ENCODE data around the gene AMIGO1.

Gene AMIGO1

DNA sequence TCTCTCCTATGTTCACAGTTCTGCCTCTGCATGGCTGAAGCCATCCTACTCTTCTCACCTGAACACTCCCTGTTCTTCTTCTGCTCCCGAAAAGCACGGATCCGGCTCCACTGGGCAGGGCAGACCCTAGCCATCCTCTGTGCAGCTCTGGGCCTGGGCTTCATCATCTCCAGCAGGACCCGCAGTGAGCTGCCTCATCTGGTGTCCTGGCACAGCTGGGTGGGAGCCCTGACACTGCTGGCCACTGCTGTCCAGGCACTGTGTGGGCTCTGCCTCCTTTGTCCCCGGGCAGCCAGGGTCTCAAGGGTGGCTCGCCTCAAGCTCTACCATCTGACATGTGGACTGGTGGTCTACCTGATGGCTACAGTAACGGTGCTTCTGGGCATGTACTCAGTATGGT, 13.8 kb downstream of the AMIGO1 start:
- H3K4me2 ChIP-seq (ENCODE audit: low read length): no peak overlapping the region
- no peaks in the 10 kb centered on the region for H3K27me3 ChIP-seq (ENCODE audit: control insufficient read depth, low read length)
- peaks cover 17% of the 10 kb centered on the region for H3K79me2 ChIP-seq (ENCODE audit: control insufficient read depth, low read length)
- no peaks in the 10 kb centered on the region for H4K20me1 ChIP-seq (ENCODE audit: control insufficient read depth, insufficient read depth, low read depth, low read length)
- H3K36me3 ChIP-seq (ENCODE audit: control insufficient read depth, low read length): peaks cover 33% of the 10 kb centered on the region
- no peaks in the 10 kb centered on the region for H3K9me2 ChIP-seq (replicated peaks; ENCODE audit: control insufficient read depth, low read length)
- H3K4me1 ChIP-seq (ENCODE audit: control insufficient read depth, low read length): peaks cover 13% of the 10 kb centered on the region
- no peaks in the 10 kb centered on the region for H3K9me3 ChIP-seq (ENCODE audit: control insufficient read depth, insufficient read depth, low read length)
- no peak for TF ChIP-seq EZH2phosphoT487 (IDR thresholded peaks at IDR 0.05; ENCODE audit: borderline replicate concordance, low read length)
- TF ChIP-seq, protein P1, sequence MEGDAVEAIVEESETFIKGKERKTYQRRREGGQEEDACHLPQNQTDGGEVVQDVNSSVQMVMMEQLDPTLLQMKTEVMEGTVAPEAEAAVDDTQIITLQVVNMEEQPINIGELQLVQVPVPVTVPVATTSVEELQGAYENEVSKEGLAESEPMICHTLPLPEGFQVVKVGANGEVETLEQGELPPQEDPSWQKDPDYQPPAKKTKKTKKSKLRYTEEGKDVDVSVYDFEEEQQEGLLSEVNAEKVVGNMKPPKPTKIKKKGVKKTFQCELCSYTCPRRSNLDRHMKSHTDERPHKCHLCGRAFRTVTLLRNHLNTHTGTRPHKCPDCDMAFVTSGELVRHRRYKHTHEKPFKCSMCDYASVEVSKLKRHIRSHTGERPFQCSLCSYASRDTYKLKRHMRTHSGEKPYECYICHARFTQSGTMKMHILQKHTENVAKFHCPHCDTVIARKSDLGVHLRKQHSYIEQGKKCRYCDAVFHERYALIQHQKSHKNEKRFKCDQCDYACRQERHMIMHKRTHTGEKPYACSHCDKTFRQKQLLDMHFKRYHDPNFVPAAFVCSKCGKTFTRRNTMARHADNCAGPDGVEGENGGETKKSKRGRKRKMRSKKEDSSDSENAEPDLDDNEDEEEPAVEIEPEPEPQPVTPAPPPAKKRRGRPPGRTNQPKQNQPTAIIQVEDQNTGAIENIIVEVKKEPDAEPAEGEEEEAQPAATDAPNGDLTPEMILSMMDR (IDR thresholded peaks at IDR 0.05; ENCODE audit: low read depth, low read length, poor library complexity, severe bottlenecking): no peak
- no peaks in the 10 kb centered on the region; the same call in 1 of the 2 replicates for H3F3A ChIP-seq (ENCODE audit: control insufficient read depth, insufficient read depth)
- no peak overlapping the region for H3K4me3 ChIP-seq (ENCODE audit: low read length)
- no peak overlapping the region for H3K27ac ChIP-seq (ENCODE audit: low read depth, low read length)

DNA sequence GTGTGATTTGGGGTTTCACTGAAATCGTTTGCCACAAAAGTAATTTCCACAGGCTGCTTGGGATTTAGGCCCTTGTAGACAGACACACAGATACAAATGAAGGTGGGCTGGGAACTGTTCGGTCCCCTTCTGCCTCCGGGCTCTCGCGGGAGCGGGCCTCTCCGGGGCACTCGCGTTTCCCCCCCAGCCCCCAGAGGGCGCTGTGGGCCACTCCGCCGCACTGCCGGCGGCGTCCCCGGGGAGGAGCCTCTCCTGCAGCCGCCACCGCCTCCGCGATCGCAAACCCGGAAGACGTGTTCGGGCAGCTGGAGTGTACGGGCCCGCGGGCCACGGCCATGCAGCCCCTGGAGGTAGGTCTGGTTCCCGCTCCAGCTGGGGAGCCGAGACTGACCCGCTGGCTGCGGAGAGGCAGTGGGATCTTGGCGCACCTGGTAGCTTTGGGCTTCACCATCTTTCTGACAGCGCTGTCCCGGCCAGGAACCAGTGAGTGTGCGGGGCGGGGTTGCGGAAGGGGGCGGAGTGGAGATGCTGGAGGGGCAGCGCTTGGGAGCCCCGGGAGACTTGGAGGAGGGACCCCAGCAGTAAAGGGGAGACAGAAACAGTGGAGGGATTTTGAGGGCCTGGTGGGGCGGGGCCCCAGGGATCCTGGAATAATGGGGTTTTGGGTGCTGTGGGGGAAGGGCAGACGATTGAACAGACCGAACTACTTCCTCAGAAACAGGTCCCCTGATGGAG, 15.6 kb downstream of the AMIGO1 start, which contains the start of gene CYB561D1:
CYB561D1 (plus strand) TSS at position 290 of the 735 bp plus-strand sequence; CDS start at position 336, 46 bp downstream.
- TF ChIP-seq, protein P1 (IDR thresholded peaks at IDR 0.05; ENCODE audit: low read depth, low read length, poor library complexity, severe bottlenecking): peak; percentile 93
- no peak for TF ChIP-seq EZH2phosphoT487 (IDR thresholded peaks at IDR 0.05; ENCODE audit: borderline replicate concordance, low read length)
- no peaks in the 10 kb centered on the region for H3K27me3 ChIP-seq (ENCODE audit: control insufficient read depth, low read length)
- H3K4me1 ChIP-seq (ENCODE audit: control insufficient read depth, low read length): peaks cover 13% of the 10 kb centered on the region
- peaks cover 17% of the 10 kb centered on the region for H3K79me2 ChIP-seq (ENCODE audit: control insufficient read depth, low read length)
- no peaks in the 10 kb centered on the region for H4K20me1 ChIP-seq (ENCODE audit: control insufficient read depth, insufficient read depth, low read depth, low read length)
- H3K36me3 ChIP-seq (ENCODE audit: control insufficient read depth, low read length): peaks cover 27% of the 10 kb centered on the region
- H3F3A ChIP-seq (ENCODE audit: control insufficient read depth, insufficient read depth): no peaks in the 10 kb centered on the region; the same call in 1 of the 2 replicates
- H3K9me2 ChIP-seq (replicated peaks; ENCODE audit: control insufficient read depth, low read length): no peaks in the 10 kb centered on the region
- H3K4me2 ChIP-seq (ENCODE audit: low read length): peak within 1 kb of the TSS; percentile 76
- H3K4me3 ChIP-seq (ENCODE audit: low read length): peak within 1 kb of the TSS; percentile 100
- H3K9me3 ChIP-seq (ENCODE audit: control insufficient read depth, insufficient read depth, low read length): no peaks in the 10 kb centered on the region
- peak within 1 kb of the TSS; percentile 58 for H3K27ac ChIP-seq (ENCODE audit: low read depth, low read length)

DNA sequence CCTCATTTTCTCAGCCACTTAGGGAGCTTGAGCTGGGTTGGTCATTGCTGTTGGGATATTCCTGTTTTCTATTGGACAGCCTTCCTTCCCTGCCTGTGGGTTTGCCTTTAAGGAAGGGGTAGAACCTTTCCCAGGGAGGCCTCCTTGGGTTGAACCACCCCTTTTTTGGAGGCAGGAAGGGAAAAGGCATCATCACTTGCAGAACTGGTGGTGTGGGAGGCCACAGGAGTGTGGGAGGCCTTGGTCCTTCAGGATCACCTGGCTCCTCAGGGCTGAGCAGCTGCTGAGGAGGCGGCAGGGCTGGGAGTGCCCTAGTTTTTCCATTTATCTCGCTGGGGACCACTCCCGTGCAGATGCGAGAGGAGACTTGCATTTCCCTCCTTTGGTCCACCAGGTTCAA, 16.3 kb downstream of the AMIGO1 start:
- no peak for TF ChIP-seq EZH2phosphoT487 (IDR thresholded peaks at IDR 0.05; ENCODE audit: borderline replicate concordance, low read length)
- TF ChIP-seq, protein P1 (IDR thresholded peaks at IDR 0.05; ENCODE audit: low read depth, low read length, poor library complexity, severe bottlenecking): no peak
- H3K27ac ChIP-seq (ENCODE audit: low read depth, low read length): no peak overlapping the region
- H3K36me3 ChIP-seq (ENCODE audit: control insufficient read depth, low read length): peaks cover 30% of the 10 kb centered on the region
- no peaks in the 10 kb centered on the region for H3K9me3 ChIP-seq (ENCODE audit: control insufficient read depth, insufficient read depth, low read length)
- no peaks in the 10 kb centered on the region for H4K20me1 ChIP-seq (ENCODE audit: control insufficient read depth, insufficient read depth, low read depth, low read length)
- H3F3A ChIP-seq (ENCODE audit: control insufficient read depth, insufficient read depth): no peaks in the 10 kb centered on the region; the same call in 1 of the 2 replicates
- peak overlapping the region; percentile 100 for H3K4me3 ChIP-seq (ENCODE audit: low read length)
- no peaks in the 10 kb centered on the region for H3K9me2 ChIP-seq (replicated peaks; ENCODE audit: control insufficient read depth, low read length)
- peaks cover 13% of the 10 kb centered on the region for H3K4me1 ChIP-seq (ENCODE audit: control insufficient read depth, low read length)
- H3K27me3 ChIP-seq (ENCODE audit: control insufficient read depth, low read length): no peaks in the 10 kb centered on the region
- H3K79me2 ChIP-seq (ENCODE audit: control insufficient read depth, low read length): peaks cover 17% of the 10 kb centered on the region
- H3K4me2 ChIP-seq (ENCODE audit: low read length): peak overlapping the region; percentile 76

All from DOHH2 (cell line).